HEK293T (cell line): Measurements from ENCODE around the gene PLSCR5.

Experiments used
- CTCF ChIA-PET: fragments of 350-600 bp; formaldehyde crosslinking; extraction: SDS; loops from one replicate; lab custom pipeline; 2021; ENCODE audit warnings: antibody characterized with exemption, inconsistent platforms; lab: Yijun Ruan, JAX
- POLR2A ChIA-PET: fragments of 350-600 bp; formaldehyde crosslinking; extraction: SDS; loops from one replicate; lab custom pipeline; 2020; ENCODE audit warnings: antibody characterized with exemption, inconsistent platforms; lab: Yijun Ruan, JAX
- DNase-seq: peaks from one replicate; pipeline ENCODE4 v3.0.0; 2012; ENCODE audit warnings: mixed read lengths; ENCODE audit errors: extremely low spot score
- ARNT ChIP-seq: fragments of 450-650 bp; IDR thresholded peaks from 2 replicates; pipeline ENCODE4 v1.6.1; 2017; ENCODE audit warnings: mild to moderate bottlenecking
- BHLHE40 ChIP-seq: fragments of 450-650 bp; IDR thresholded peaks from 2 replicates; pipeline ENCODE4 v1.6.1; 2016; ENCODE audit warnings: mild to moderate bottlenecking, moderate library complexity, borderline replicate concordance
- CTBP1 ChIP-seq: fragments of 450-650 bp; IDR thresholded peaks from 2 replicates; pipeline ENCODE4 v1.6.1; 2016; ENCODE audit warnings: borderline replicate concordance
- ELF4 ChIP-seq: fragments of 450-650 bp; IDR thresholded peaks from 2 replicates; pipeline ENCODE4 v1.6.1; 2017; ENCODE audit warnings: antibody characterized with exemption
- FOXA1 ChIP-seq: fragments of 450-650 bp; IDR thresholded peaks from 2 replicates; pipeline ENCODE4 v1.6.1; 2016; ENCODE audit warnings: mild to moderate bottlenecking
- FOXK2 ChIP-seq: fragments of 450-650 bp; IDR thresholded peaks from 2 replicates; pipeline ENCODE4 v1.6.1; 2016; ENCODE audit warnings: mild to moderate bottlenecking
- FOXM1 ChIP-seq: fragments of 450-650 bp; IDR thresholded peaks from 2 replicates; pipeline ENCODE4 v1.6.1; 2017; ENCODE audit warnings: mild to moderate bottlenecking, borderline replicate concordance
- HDGF ChIP-seq: fragments of 450-650 bp; IDR thresholded peaks from 2 replicates; pipeline ENCODE4 v1.6.1; 2017; ENCODE audit warnings: antibody characterized with exemption, borderline replicate concordance
- L3MBTL2 ChIP-seq: fragments of 450-650 bp; conservative IDR thresholded peaks from 2 replicates; pipeline ENCODE4 v1.6.1; 2016; ENCODE audit warnings: mild to moderate bottlenecking
- LEF1 ChIP-seq: fragments of 450-650 bp; IDR thresholded peaks from 2 replicates; pipeline ENCODE4 v1.6.1; 2017; ENCODE audit warnings: mild to moderate bottlenecking, borderline replicate concordance
- NFRKB ChIP-seq: fragments of 450-650 bp; IDR thresholded peaks from 2 replicates; pipeline ENCODE4 v1.6.1; 2016; ENCODE audit warnings: mild to moderate bottlenecking, moderate library complexity
- PKNOX1 ChIP-seq: fragments of 450-650 bp; IDR thresholded peaks from 2 replicates; pipeline ENCODE4 v1.6.1; 2016
- SP1 ChIP-seq: fragments of 450-650 bp; IDR thresholded peaks from 2 replicates; pipeline ENCODE4 v1.6.1; 2017
- SUZ12 ChIP-seq: fragments of 450-650 bp; IDR thresholded peaks from 2 replicates; pipeline ENCODE4 v1.6.1; 2016; ENCODE audit warnings: mild to moderate bottlenecking
- TARDBP ChIP-seq: fragments of 450-650 bp; IDR thresholded peaks from 2 replicates; pipeline ENCODE4 v1.6.1; 2016
- ZNF384 ChIP-seq: fragments of 450-650 bp; IDR thresholded peaks from 2 replicates; pipeline ENCODE4 v1.6.1; 2016

Gene PLSCR5

GRCh38 chr3:146625186-146625775 lies 20.1 kb upstream of the PLSCR5 start:
- ChIA-PET POLR2A (no interaction called here), CTCF (no interaction called here)
- no peak for TF ChIP-seq ELF4
- no peak for TF ChIP-seq SP1
- TF ChIP-seq ZNF384: no peak
- no peak for TF ChIP-seq PKNOX1
- no peak for TF ChIP-seq BHLHE40
- TF ChIP-seq SUZ12: no peak
- no peak for TF ChIP-seq CTBP1
- no peak for TF ChIP-seq FOXK2
- no peak for DNase-seq

- DNase-seq: no peak
- CTCF ChIA-PET: no interaction called here
- no peak for TF ChIP-seq SUZ12
- no peak for TF ChIP-seq FOXM1
- no peak for TF ChIP-seq HDGF
- no peak for TF ChIP-seq BHLHE40
- no peak for TF ChIP-seq ARNT
- no peak for TF ChIP-seq NFRKB
- no peak for TF ChIP-seq LEF1
- TF ChIP-seq FOXA1: no peak
- no peak for TF ChIP-seq L3MBTL2
- TF ChIP-seq CTBP1: no peak
- no peak for TF ChIP-seq TARDBP
- TF ChIP-seq PKNOX1: no peak
- TF ChIP-seq ELF4: no peak
- TF ChIP-seq FOXK2: no peak
- no peak for TF ChIP-seq SP1
- TF ChIP-seq ZNF384: no peak
- POLR2A ChIA-PET: no interaction called here
These were observed 16.6 kb upstream of the PLSCR5 start for GRCh38 chr3:146621723-146622122.

DNA sequence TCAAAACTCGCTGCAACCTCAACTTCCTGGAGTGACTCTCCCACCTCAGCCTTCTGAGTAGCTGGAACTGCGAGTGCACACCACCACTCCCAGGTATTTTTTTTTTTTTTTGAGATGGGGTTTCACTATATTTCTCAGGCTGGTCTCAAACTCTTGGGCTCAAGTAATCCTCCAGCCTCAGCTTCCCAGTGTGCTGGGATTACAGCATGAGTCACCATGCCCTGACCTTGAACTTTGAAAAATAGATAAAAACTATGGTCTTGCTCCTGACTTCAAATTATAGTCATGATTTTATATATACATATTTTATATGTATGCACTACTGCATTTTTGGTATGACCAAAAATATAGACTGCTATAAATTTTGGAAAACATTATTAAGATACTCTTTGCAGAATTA lies 6.9 kb upstream of the PLSCR5 start:
- ChIA-PET CTCF (no interaction called here), POLR2A (no interaction called here)
- no peak for DNase-seq
- no peak for TF ChIP-seq SP1
- no peak for TF ChIP-seq SUZ12
- no peak for TF ChIP-seq TARDBP
- TF ChIP-seq FOXK2: no peak
- TF ChIP-seq ZNF384: no peak
- TF ChIP-seq LEF1: no peak
- no peak for TF ChIP-seq BHLHE40

DNA sequence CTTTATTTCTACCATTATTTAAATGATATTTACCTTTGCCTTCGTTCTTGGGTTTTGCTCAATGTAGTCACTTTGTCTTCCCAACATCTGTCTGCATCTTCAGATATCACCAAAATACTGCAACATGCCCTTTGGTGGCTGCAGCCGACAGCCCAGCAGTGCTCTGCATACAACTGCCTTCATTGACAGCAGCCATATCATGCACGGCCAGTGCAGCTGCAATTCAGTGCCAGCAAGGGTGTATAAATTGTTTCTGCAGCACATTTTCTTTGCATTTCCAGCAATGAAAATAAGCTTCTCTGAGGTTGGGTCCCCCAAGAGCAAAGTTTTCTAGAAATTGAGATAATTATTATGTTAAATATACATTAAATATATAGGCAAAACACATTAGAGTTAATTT lies 6.0 kb upstream of the PLSCR5 start:
- ChIA-PET POLR2A (no interaction called here), CTCF (interaction anchor here (0.5 kb wide), 1 partner anchor 17 kb away, joined by 3 read pairs; no protein-coding TSS in a partner anchor)
- TF ChIP-seq PKNOX1 (no peak), CTBP1 (no peak), TARDBP (no peak)
- no peak for DNase-seq

GRCh38 chr3:146598535-146598934 lies 6.6 kb downstream of the PLSCR5 start:
- CTCF ChIA-PET: interaction anchor here (2.0 kb wide), 1 partner anchor 9 kb away, joined by 11 read pairs; no protein-coding TSS in a partner anchor
- TF ChIP-seq L3MBTL2 (no peak), BHLHE40 (no peak), PKNOX1 (no peak), SUZ12 (no peak), ELF4 (no peak), ZNF384 (no peak)
- POLR2A ChIA-PET: no interaction called here
- DNase-seq: no peak

GRCh38 chr3:146594843-146595482 lies 10.2 kb downstream of the PLSCR5 start:
- ChIA-PET POLR2A (no interaction called here), CTCF (interaction anchor here (0.5 to 0.8 kb wide), 3 partner anchors 10 to 426 kb away, joined by 3 to 5 read pairs (median 4); partner anchors contain the start of gene PLSCR5)
- no peak for DNase-seq
- TF ChIP-seq LEF1 (no peak), CTBP1 (no peak), ARNT (no peak), FOXA1 (no peak), ELF4 (no peak), BHLHE40 (no peak), SUZ12 (no peak), SP1 (no peak), ZNF384 (no peak), L3MBTL2 (no peak), NFRKB (no peak), FOXK2 (no peak), TARDBP (no peak), FOXM1 (no peak), PKNOX1 (no peak)
